ENCODE results near the gene CCDC170. TPM values are rescaled to one million over a fixed set of nuclear protein-coding genes. Genes with fewer than 3 reads are reported as not detected.

Gene CCDC170
- total RNA-seq, 1 experiment from 2014 or later, result 0.12 TPM

DNA sequence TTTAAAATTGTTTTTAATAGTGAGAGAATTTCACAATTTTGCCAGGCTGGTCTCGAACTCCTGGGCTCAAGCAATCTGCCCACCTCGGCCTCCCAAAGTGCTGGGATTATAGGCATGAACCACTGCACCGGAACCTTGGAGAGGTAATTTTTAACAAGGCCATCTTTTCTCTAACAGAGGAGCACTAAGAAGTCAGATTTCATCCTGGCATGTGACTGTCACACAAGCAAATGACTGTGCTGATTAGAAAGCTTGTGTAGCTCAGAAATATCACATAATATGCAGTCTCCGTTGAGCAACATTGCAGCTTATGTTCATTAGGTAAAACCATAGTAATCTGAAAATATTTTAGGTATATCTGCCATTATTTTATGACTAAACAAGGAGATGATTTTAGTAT lies 156.0 kb downstream of the CCDC170 start:
- BruUV-seq (replicated peaks), result no TSS peak
- Histone ChIP-seq H2AFZ (ENCODE audit: low read depth, low read length, poor library complexity, severe bottlenecking) (no peak overlapping the region), H3K4me2 (ENCODE audit: low read length) (no peak overlapping the region), H3K9me2 (ENCODE audit: insufficient read depth) (no peaks in the 10 kb centered on the region), H3K36me3 (ENCODE audit: control insufficient read depth in 1 of 2, insufficient read depth in 2 of 2, low read length in 2 of 2) (no peaks in the 10 kb centered on the region), H3K27me3 (ENCODE audit: insufficient read depth, low read length) (no peaks in the 10 kb centered on the region), H3K9me3 (ENCODE audit: control insufficient read depth in 1 of 2, insufficient read depth in 1 of 2, low read depth in 1 of 2, low read length in 2 of 2) (peaks cover 0 to 5% of the 10 kb centered on the region in 2 experiments; a peak in 1 of 4 replicates), H4K20me1 (ENCODE audit: insufficient read depth) (no peaks in the 10 kb centered on the region), H3K4me1 (ENCODE audit: control insufficient read depth in 1 of 2, insufficient read depth in 2 of 2, low read length in 2 of 2) (peaks cover 0 to 10% of the 10 kb centered on the region in 2 experiments; a peak in 2 of 4 replicates), H3K27ac (ENCODE audit: low read depth, low read length) (no peak overlapping the region), H3K9ac (ENCODE audit: low read length) (no peak overlapping the region), H3K79me2 (ENCODE audit: insufficient read depth, low read length) (no peaks in the 10 kb centered on the region), H3K4me3 (replicated peaks in 1 of 2; ENCODE audit: low read depth in 1 of 2, low read length in 2 of 2) (no peak overlapping the region)
- RAD21 ChIA-PET (ENCODE audit: low non-redundant PET in 1 of 2, low total read pairs in 2 of 2, uncharacterized antibody in 2 of 2, unreplicated experiment in 2 of 2), result no interaction called here
- CTCF ChIA-PET, result interaction anchor here (0.6 to 2.4 kb wide), 4 partner anchors 10 to 537 kb away, joined by 3 to 12 read pairs (median 5); no protein-coding TSS in a partner anchor
- intact Hi-C loops (cut with micrococcal nuclease), result no loop called here
- TF ChIP-seq CBX3 (IDR thresholded peaks at IDR 0.05; ENCODE audit: low read depth) (no peak), EGR1 (IDR thresholded peaks at IDR 0.05; ENCODE audit: low read depth) (no peak), RAD21 (IDR thresholded peaks at IDR 0.05; ENCODE audit: low read depth) (no peak)
- POLR2A ChIA-PET, result no interaction called here
- ATAC-seq (no peak), DNase-seq (ENCODE audit: low read depth, low spot score) (no peak)

DNA sequence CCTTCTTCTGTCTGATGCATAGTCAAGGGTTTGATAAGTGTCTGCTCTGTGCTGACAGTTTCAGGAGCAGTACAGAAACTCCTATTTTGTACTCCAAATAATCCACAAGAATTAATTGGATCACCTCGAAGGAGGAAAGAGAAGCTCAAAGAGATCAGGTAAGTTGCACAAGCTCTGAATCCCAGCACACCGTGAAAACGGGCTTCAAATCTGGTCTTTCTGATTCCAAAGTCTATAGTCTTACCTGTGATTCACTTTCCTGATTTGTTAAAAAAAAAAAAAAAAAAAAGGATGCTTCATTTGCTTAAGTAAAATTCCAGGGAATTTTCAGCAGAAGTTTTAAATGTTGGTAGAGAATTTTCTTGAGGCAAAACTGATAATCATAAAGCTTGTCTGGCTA lies 157.8 kb downstream of the CCDC170 start:
- ChIA-PET POLR2A (no interaction called here), RAD21 (ENCODE audit: low non-redundant PET in 1 of 2, low total read pairs in 2 of 2, uncharacterized antibody in 2 of 2, unreplicated experiment in 2 of 2) (no interaction called here)
- no peak overlapping the region for H3K4me2 ChIP-seq (ENCODE audit: low read length)

More for the DNA sequence above, 157.8 kb downstream of the CCDC170 start:
- no peak overlapping the region for H3K27ac ChIP-seq (ENCODE audit: low read depth, low read length)
- TF ChIP-seq, protein P1, sequence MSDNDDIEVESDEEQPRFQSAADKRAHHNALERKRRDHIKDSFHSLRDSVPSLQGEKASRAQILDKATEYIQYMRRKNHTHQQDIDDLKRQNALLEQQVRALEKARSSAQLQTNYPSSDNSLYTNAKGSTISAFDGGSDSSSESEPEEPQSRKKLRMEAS (IDR thresholded peaks at IDR 0.05), result no peak
- TF ChIP-seq ELF1 (IDR thresholded peaks at IDR 0.05; ENCODE audit: borderline replicate concordance, low read depth), result no peak
- H3K79me2 ChIP-seq (ENCODE audit: insufficient read depth, low read length), result no peaks in the 10 kb centered on the region
- H3K9me3 ChIP-seq (ENCODE audit: control insufficient read depth in 1 of 2, insufficient read depth in 1 of 2, low read depth in 1 of 2, low read length in 2 of 2), result peaks cover 0 to 8% of the 10 kb centered on the region in 2 experiments; a peak in 2 of 4 replicates
- H3K9ac ChIP-seq (ENCODE audit: low read length), result no peak overlapping the region
- H3K4me3 ChIP-seq (replicated peaks in 1 of 2; ENCODE audit: low read depth in 1 of 2, low read length in 2 of 2), result no peak overlapping the region
- no peaks in the 10 kb centered on the region for H3K27me3 ChIP-seq (ENCODE audit: insufficient read depth, low read length)
- ATAC-seq, result no peak
- intact Hi-C loops (cut with micrococcal nuclease), result no loop called here
- no peak for DNase-seq (ENCODE audit: low read depth, low spot score)
- H2AFZ ChIP-seq (ENCODE audit: low read depth, low read length, poor library complexity, severe bottlenecking), result no peak overlapping the region
- H3K9me2 ChIP-seq (ENCODE audit: insufficient read depth), result no peaks in the 10 kb centered on the region
- H4K20me1 ChIP-seq (ENCODE audit: insufficient read depth), result no peaks in the 10 kb centered on the region
- no TSS peak for BruUV-seq (replicated peaks)
- H3K4me1 ChIP-seq (ENCODE audit: control insufficient read depth in 1 of 2, insufficient read depth in 2 of 2, low read length in 2 of 2), result peaks cover 0 to 10% of the 10 kb centered on the region in 2 experiments; a peak in 2 of 4 replicates
- CTCF ChIA-PET, result no interaction called here
- no peaks in the 10 kb centered on the region for H3K36me3 ChIP-seq (ENCODE audit: control insufficient read depth in 1 of 2, insufficient read depth in 2 of 2, low read length in 2 of 2)
